ENCODE measurements around the gene SPG11.
"Not testable (repeated sequence)": the region's sequence is repeated elsewhere in the genome, so short reads cannot be mapped to it uniquely, and the experiment has no call there.

Gene SPG11

DNA sequence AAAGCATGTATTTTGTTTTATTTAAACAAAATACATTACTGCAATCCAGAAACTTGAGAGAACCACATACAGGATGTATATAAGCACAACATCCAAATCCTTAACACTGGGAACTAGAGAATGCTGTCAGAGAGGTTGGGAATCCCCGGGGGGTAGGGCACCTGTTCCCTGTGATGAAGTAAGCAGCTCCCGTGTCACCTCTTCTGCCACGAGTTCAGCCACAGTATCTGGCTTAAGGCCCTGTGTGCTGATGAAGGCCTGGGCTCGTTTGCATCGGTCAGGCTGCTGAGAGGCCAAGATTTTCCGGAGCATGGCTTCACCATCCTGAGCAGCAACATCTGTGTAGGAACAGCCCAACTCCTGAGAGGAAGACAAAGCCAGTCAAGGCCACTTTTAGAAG, 90.1 kb downstream of the SPG11 start:
- TF ChIP-seq YY1 (IDR thresholded peaks at IDR 0.05; ENCODE audit: insufficient read depth, insufficient read length) (no peak), ZNF274 (IDR thresholded peaks at IDR 0.05; ENCODE audit: low read depth, low read length) (no peak), SUZ12 (IDR thresholded peaks at IDR 0.05; ENCODE audit: extremely low read depth, insufficient read depth, insufficient read length) (no peak)
- no peak for DNase-seq (ENCODE audit: low read depth, low spot score)
- Histone ChIP-seq H3K4me1 (ENCODE audit: insufficient read depth, insufficient read length) (no peaks in the 10 kb centered on the region), H3K36me3 (ENCODE audit: insufficient read depth, insufficient read length, low read length) (peaks cover 34% of the 10 kb centered on the region), H3K4me3 (ENCODE audit: insufficient read length, low read depth) (no peak overlapping the region), H3K27me3 (ENCODE audit: insufficient read depth, insufficient read length) (no peaks in the 10 kb centered on the region), H3K9ac (ENCODE audit: insufficient read length, low read depth) (no peak overlapping the region), H3K9me3 (ENCODE audit: insufficient read depth, low read length) (no peaks in the 10 kb centered on the region)

DNA sequence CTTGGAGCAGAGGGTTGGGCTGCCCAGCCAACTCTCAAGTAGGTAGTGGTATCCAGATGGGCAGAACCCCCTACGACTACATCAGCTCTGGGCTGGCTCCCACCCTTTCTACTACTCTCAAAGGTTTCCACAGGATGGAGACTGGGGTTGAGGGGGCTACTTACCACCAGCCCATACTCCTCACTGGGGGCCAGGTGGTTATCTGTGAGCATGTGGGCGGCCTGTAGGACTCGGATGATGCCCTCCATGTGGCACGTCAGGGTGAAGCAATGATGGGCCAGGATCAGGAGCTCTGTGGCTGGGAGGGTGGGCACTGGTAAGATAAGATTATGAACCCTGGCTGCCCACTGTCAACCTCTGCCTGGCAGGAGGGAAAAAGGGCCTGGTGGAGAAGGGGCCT, 93.1 kb downstream of the SPG11 start:
- DNase-seq (ENCODE audit: low read depth, low spot score) = no peak
- Histone ChIP-seq H3K4me3 (ENCODE audit: insufficient read length, low read depth) (no peak overlapping the region), H3K9me3 (ENCODE audit: insufficient read depth, low read length) (peaks cover 1% of the 10 kb centered on the region; the same call in 1 of the 2 replicates), H3K9ac (ENCODE audit: insufficient read length, low read depth) (no peak overlapping the region), H3K36me3 (ENCODE audit: insufficient read depth, insufficient read length, low read length) (peaks cover 53% of the 10 kb centered on the region), H3K27me3 (ENCODE audit: insufficient read depth, insufficient read length) (no peaks in the 10 kb centered on the region), H3K4me1 (ENCODE audit: insufficient read depth, insufficient read length) (no peaks in the 10 kb centered on the region)
- TF ChIP-seq YY1 (IDR thresholded peaks at IDR 0.05; ENCODE audit: insufficient read depth, insufficient read length) = no peak
- no peak for TF ChIP-seq SUZ12 (IDR thresholded peaks at IDR 0.05; ENCODE audit: extremely low read depth, insufficient read depth, insufficient read length)
- no peak for TF ChIP-seq ZNF274 (IDR thresholded peaks at IDR 0.05; ENCODE audit: low read depth, low read length)

DNA sequence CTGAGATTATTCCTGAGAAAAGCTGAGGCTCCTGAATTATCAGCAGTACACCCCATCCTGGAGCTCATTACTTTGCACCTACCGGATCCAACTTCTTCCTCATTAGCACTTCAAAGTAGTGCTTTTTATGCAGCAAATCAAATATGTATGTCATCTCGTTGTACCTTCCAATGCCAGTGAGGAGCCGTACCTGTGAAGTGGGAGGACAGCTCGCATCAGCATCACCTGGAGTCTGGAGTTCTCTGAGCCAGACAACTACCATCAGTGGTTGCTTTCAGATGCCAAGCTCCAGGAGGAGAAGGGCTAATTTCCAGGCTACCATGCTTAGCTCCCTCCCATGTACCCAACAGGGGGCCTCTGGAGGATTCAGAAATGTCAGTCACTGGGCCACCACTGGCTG, 94.1 kb downstream of the SPG11 start:
- H3K9me3 ChIP-seq (ENCODE audit: insufficient read depth, low read length) = peaks cover 11% of the 10 kb centered on the region
- TF ChIP-seq ZNF274 (IDR thresholded peaks at IDR 0.05; ENCODE audit: low read depth, low read length) (no peak), YY1 (IDR thresholded peaks at IDR 0.05; ENCODE audit: insufficient read depth, insufficient read length) (no peak), SUZ12 (IDR thresholded peaks at IDR 0.05; ENCODE audit: extremely low read depth, insufficient read depth, insufficient read length) (no peak)
- H3K36me3 ChIP-seq (ENCODE audit: insufficient read depth, insufficient read length, low read length) = peaks cover 55% of the 10 kb centered on the region

DNA sequence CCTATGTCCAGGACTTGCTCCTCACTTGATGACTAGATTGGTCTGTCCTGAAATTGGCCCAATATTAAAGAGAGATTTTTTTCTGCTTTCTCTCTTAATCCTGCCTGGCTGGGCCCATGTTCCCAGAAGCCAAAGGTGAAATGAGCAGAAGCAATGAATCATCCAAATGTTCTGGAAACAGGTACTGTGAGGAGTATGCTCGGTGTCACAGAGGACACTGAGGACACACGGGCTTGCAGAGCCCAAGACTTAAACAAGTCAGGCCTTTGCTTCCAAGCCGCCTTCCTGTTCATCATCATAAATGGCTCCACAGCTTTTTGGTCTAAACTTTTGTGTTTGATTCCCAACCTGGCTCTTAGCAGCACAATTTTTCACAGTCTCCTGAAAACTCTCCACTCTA, 95.1 kb downstream of the SPG11 start:
- no peak overlapping the region for H3K4me3 ChIP-seq (ENCODE audit: insufficient read length, low read depth)
- no peak overlapping the region for H3K9ac ChIP-seq (ENCODE audit: insufficient read length, low read depth)
- H3K4me1 ChIP-seq (ENCODE audit: insufficient read depth, insufficient read length) = no peaks in the 10 kb centered on the region
- H3K9me3 ChIP-seq (ENCODE audit: insufficient read depth, low read length) = peaks cover 11% of the 10 kb centered on the region
- DNase-seq (ENCODE audit: low read depth, low spot score) = no peak
- peaks cover 58% of the 10 kb centered on the region for H3K36me3 ChIP-seq (ENCODE audit: insufficient read depth, insufficient read length, low read length)
- no peak for TF ChIP-seq YY1 (IDR thresholded peaks at IDR 0.05; ENCODE audit: insufficient read depth, insufficient read length)
- no peak for TF ChIP-seq ZNF274 (IDR thresholded peaks at IDR 0.05; ENCODE audit: low read depth, low read length)
- TF ChIP-seq SUZ12 (IDR thresholded peaks at IDR 0.05; ENCODE audit: extremely low read depth, insufficient read depth, insufficient read length) = no peak
- H3K27me3 ChIP-seq (ENCODE audit: insufficient read depth, insufficient read length) = no peaks in the 10 kb centered on the region

More for the DNA sequence above, 94.1 kb downstream of the SPG11 start:
- Histone ChIP-seq H3K27me3 (ENCODE audit: insufficient read depth, insufficient read length) (no peaks in the 10 kb centered on the region), H3K9ac (ENCODE audit: insufficient read length, low read depth) (no peak overlapping the region), H3K4me1 (ENCODE audit: insufficient read depth, insufficient read length) (no peaks in the 10 kb centered on the region), H3K4me3 (ENCODE audit: insufficient read length, low read depth) (no peak overlapping the region)
- no peak for DNase-seq (ENCODE audit: low read depth, low spot score)

DNA sequence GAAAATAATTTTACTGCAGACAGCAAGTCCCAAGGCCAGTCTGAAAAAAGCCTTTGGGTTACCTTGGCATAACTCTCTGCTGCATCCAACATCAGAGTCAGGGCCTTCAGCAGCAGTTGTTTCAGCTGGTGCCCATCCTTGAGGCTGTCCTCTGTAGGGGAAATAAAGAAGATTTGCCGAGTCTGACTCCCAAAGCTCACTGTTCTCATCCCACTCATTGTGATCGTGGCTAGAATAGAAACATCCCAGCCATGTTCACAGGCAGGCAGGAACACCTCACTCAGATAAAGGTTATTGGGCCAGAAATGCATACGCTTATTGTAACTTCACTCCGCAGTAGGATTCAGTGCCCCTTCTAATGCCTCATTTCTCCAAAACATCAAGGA, 97.3 kb downstream of the SPG11 start:
- Histone ChIP-seq H3K4me1 (ENCODE audit: insufficient read depth, insufficient read length) (no peaks in the 10 kb centered on the region), H3K36me3 (ENCODE audit: insufficient read depth, insufficient read length, low read length) (peaks cover 69% of the 10 kb centered on the region), H3K9ac (ENCODE audit: insufficient read length, low read depth) (no peak overlapping the region), H3K27me3 (ENCODE audit: insufficient read depth, insufficient read length) (no peaks in the 10 kb centered on the region), H3K9me3 (ENCODE audit: insufficient read depth, low read length) (peaks cover 11% of the 10 kb centered on the region), H3K4me3 (ENCODE audit: insufficient read length, low read depth) (no peak overlapping the region)
- DNase-seq (ENCODE audit: low read depth, low spot score) = no peak
- TF ChIP-seq ZNF274 (IDR thresholded peaks at IDR 0.05; ENCODE audit: low read depth, low read length) (no peak), YY1 (IDR thresholded peaks at IDR 0.05; ENCODE audit: insufficient read depth, insufficient read length) (no peak), SUZ12 (IDR thresholded peaks at IDR 0.05; ENCODE audit: extremely low read depth, insufficient read depth, insufficient read length) (no peak)

DNA sequence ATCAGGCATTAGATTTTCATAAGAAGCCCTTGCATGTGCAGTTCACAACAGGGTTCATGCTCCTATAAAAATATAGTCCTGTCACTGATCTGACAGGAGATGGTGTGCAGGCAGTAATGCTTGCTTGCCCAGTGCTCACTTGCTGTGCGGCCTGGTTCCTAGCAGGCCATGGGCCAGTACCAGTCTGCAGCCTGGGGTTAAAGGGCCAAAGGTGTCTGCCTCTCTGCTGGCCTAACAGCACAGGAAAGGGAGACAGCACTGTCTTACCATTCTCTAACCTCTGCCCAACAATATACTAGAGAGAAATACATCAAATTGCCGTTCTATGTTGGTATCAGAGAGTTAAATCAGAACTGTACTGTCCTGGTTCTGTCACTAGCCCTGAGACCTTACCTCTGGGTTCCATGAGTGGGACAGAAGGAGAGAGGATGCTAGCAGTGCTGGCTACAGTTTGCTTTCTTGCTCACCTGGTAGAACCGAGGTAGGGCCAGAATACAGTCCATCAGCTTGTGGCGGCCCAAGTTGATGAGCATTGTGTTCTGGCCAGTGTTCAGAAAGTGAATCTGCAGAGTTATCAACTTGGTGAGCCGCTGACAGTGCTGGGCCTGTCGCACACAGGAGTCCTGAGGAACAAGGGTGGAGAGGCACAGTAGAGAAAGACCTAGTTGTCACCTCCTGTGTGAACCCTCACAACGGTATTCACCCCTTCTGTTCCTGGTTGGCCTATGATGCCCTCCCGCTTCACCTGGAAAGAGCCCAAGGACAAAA, 97.9 kb downstream of the SPG11 start:
- Histone ChIP-seq H3K9me3 (ENCODE audit: insufficient read depth, low read length) (peaks cover 11% of the 10 kb centered on the region), H3K27me3 (ENCODE audit: insufficient read depth, insufficient read length) (no peaks in the 10 kb centered on the region), H3K4me3 (ENCODE audit: insufficient read length, low read depth) (no peak overlapping the region), H3K9ac (ENCODE audit: insufficient read length, low read depth) (no peak overlapping the region), H3K4me1 (ENCODE audit: insufficient read depth, insufficient read length) (no peaks in the 10 kb centered on the region), H3K36me3 (ENCODE audit: insufficient read depth, insufficient read length, low read length) (peaks cover 75% of the 10 kb centered on the region)
- no peak for DNase-seq (ENCODE audit: low read depth, low spot score)
- TF ChIP-seq ZNF274 (IDR thresholded peaks at IDR 0.05; ENCODE audit: low read depth, low read length) (no peak), SUZ12 (IDR thresholded peaks at IDR 0.05; ENCODE audit: extremely low read depth, insufficient read depth, insufficient read length) (no peak), YY1 (IDR thresholded peaks at IDR 0.05; ENCODE audit: insufficient read depth, insufficient read length) (no peak)

DNA sequence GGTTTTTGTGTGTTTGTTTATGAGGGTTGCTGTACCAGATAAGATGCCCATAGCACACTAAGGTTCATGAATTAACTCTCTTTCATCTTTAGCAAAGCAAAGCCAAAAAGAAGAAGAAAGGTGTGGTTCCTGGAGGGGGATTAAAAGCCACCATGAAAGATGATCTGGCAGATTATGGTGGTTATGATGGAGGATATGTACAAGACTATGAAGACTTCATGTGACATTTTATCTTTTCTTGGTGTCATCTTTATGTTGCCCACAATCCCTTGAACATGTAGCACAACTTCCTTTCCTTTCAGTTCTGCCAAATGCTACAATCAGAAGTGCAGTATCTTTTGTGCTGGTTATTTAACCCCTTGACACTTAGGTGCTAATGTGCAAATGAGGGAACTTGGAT, 102.5 kb downstream of the SPG11 start:
- H3K4me3 ChIP-seq (ENCODE audit: insufficient read length, low read depth); H3K27me3 ChIP-seq (ENCODE audit: insufficient read depth, insufficient read length); H3K9ac ChIP-seq (ENCODE audit: insufficient read length, low read depth); DNase-seq (ENCODE audit: low read depth, low spot score); H3K4me1 ChIP-seq (ENCODE audit: insufficient read depth, insufficient read length): not testable (repeated sequence)
- H3K9me3 ChIP-seq (ENCODE audit: insufficient read depth, low read length) = peaks cover 11% of the 10 kb centered on the region
- H3K36me3 ChIP-seq (ENCODE audit: insufficient read depth, insufficient read length, low read length) = peaks cover 78% of the 10 kb centered on the region

All from NT2/D1 (cell line).